Stimulated activated CD4-positive, alpha-beta T cell treated with anti-CD3 and anti-CD28 coated beads, Interleukin-12 subunit alpha, Interleukin-12 subunit beta, amount 100 ng/mL, for 4 hours (primary cell): ENCODE data around the gene VANGL2.
"Not testable (repeated sequence)": the region's sequence is repeated elsewhere in the genome, so short reads cannot be mapped to it uniquely, and the experiment has no call there.

Experiments
- DNase-seq: peaks from one replicate; pipeline ENCODE4 v3.0.0-alpha.2; 2020

VANGL2 gene

GRCh38 chr1:160371346-160371631 is 29.1 kb upstream of the VANGL2 start:
- DNase-seq: no peak

- DNase-seq: no peak
These were observed 28.6 kb upstream of the VANGL2 start for GRCh38 chr1:160371756-160372155.

- no peak for DNase-seq
These were observed 26.7 kb upstream of the VANGL2 start for GRCh38 chr1:160373696-160374095.

DNA sequence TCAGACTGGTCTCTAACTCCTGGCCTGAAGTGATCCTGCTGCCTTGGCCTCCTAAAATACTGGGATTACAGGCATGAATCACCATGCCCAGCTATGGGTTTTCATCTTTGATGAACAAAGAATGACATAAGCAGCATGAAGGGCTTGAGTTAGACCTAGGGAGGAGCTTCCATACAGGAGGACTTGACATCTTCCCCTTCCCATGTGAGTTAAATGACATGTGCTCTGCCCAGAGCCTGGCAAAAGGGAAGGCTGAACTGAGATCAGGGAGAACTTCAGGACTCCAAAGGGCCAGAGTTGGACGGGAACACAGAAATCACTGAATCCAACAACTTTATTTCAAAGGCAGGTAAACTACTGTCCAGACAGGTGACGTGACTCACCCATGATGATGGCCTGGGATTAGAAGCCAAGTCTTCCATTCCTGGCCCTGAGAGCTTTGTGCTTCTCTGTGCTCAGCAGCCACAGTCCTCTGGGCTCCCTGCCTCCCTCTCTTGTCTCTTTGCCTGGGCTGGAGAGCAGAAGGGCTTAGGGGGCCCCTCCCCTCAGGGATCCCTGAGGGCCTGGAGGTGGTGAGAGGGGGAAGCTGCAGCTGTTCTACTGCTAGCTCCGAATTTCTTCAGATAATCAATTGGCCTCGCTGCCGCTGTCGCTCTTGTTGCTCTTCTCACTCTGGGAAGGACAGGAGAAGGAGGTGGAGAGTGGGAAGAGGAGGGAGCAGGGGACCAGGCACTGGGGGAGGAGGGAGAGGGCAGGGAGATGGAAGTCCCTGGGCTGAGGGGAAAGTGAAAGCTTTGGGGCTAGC is 25.9 kb upstream of the VANGL2 start:
- no peak for DNase-seq

GRCh38 chr1:160375788-160376524 is 24.4 kb upstream of the VANGL2 start:
- no peak for DNase-seq

GRCh38 chr1:160376525-160377131 is 23.7 kb upstream of the VANGL2 start:
- DNase-seq: no peak

DNA sequence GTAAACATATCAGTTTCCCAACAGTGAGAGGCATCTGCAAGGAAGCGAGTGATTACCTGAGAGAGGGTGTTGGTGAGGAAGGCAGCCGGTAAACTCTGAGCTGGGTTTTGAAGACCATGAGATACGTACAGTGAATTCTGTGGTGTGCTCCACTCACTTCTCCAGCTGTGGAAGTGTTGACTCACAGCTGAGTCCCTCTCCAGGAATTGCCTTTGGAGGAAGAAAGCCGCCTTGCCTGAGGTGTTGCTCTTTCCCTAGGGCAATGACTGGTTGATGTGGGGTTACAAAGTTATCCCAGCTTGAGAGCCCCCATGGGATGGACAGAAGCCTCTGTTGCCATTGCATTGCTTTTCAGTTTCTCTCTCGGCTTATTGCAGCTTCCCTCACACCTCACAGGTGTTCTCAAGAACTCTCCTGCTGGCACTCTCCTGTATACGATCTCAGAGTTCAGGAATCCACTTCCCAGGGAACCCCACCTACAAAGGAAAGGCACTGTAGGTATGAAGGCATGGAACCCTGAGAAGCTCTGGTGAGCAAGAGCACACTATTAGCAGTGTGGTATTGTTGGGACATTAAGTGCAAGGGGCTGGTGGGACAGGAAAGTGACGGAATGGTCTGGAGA is 22.7 kb upstream of the VANGL2 start:
- no peak for DNase-seq

DNA sequence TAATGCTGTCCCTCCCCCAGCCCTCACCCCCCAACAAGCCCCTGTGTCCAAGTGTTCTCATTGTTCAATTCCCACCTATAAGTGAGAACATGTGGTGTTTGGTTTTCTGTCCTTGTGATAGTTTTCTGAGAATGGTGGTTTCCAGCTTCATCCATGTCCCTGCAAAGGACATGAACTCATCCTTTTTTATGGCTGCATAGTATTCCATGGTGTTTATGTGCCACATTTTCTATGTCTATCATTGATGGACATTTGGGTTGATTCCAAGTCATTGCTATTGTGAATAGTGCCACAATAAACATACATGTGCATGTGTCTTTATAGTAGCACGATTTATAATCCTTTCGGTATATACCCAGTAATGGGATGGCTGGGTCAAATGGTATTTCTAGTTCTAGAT is 15.6 kb upstream of the VANGL2 start:
- DNase-seq: not testable (repeated sequence)

GRCh38 chr1:160388406-160388805 is 12.0 kb upstream of the VANGL2 start:
- not testable (repeated sequence) for DNase-seq

DNA sequence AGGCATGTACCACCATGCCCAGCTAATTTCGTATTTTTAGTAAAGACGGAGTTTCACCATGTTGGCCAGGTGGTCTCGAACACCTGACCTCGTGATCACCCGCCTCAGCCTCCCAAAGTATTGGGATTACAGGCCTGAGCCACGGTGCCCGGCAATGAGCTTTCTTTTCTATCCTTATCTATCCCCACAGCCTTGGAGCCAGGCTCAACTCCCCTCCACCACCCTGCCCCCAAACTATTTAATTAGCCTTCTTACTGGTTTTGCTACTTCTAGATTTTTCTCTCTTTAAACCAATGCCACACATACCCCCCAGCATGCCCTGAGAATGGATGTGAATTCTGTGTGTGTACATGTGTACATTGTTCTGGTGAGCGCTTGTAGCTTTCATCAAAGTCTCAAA is 5.7 kb upstream of the VANGL2 start:
- no peak for DNase-seq

DNA sequence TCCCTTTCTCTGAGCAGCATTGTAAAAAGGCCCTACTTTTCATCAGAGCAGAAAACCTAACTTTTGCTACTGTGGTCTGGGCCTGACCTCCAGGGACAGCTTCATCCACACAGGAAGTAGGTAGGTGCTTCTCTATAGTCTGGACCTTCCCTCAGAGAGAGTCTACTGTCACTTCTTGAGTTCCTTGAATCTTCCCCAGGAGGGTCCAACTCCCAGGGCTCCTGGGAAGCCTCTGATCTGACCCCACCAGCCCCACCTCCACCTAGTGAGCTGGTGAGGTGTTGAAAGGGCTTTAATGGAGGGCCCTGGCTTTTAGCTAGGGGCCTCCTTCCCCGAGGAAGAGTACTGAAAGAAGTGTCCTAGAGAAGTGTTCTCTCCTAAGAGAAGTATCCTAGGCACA is 2.7 kb upstream of the VANGL2 start:
- DNase-seq: no peak

GRCh38 chr1:160398823-160399222 is 1.5 kb upstream of the VANGL2 start:
- no peak for DNase-seq

GRCh38 chr1:160399544-160400222 is 681 bp upstream of the VANGL2 start:
- DNase-seq: no peak

DNA sequence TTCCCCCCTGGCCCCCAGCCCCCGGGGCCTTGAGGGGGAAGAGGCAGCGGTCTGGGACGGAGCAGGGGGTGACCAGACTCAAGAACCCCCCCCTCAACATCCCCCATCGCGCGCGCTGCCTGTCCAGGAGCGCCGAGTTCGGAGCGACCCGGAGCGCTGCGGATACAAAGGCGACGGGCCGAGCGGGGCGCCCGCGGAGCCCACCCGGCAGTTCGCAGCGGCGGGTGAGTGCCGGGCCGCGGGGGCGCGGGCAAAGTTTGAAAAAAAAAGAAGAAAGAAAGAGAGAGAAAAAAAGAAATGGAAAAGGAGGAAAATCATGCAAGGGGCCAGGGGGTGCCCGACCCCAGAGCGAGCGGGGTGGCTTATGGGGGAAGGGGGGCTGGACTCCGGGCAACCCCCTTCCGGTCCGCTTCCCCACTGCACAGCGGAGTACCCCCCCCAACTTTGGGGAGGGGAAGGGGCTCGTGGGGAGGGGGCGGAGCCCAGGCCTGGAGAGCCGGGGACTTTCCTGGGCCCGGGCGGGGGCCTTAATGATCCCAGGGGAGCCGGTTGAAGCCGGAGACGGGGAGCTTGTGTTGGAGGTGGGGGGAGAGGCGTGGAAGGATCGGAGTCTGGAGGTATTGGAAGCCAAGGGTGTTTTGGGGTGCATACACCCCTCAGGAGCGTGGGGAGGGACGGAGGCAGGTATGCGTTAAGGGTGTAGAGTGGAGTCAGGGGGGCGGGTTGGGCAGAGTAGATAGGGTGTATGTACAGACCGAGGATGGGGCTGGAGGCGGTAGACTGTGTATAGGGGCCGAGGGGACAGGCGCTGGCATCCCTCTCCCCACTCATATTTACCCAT is 502 bp downstream of the VANGL2 start:
- no peak for DNase-seq

DNA sequence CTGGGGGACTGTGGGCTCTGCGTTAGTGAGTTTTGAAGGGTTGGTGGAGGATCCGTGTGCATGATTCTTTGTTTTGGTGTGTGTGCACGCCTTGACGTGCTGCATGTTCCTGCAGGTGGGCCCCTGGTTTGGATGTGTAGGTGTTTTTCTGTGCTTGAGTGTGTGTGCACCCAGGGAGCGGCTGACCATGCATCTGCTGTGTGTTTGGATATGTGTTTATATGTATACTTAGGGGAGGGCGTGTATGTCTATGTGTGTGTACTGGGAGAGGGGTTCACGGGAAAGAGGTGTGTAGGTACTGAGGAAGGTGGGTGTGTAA is 1.1 kb downstream of the VANGL2 start:
- no peak for DNase-seq

DNA sequence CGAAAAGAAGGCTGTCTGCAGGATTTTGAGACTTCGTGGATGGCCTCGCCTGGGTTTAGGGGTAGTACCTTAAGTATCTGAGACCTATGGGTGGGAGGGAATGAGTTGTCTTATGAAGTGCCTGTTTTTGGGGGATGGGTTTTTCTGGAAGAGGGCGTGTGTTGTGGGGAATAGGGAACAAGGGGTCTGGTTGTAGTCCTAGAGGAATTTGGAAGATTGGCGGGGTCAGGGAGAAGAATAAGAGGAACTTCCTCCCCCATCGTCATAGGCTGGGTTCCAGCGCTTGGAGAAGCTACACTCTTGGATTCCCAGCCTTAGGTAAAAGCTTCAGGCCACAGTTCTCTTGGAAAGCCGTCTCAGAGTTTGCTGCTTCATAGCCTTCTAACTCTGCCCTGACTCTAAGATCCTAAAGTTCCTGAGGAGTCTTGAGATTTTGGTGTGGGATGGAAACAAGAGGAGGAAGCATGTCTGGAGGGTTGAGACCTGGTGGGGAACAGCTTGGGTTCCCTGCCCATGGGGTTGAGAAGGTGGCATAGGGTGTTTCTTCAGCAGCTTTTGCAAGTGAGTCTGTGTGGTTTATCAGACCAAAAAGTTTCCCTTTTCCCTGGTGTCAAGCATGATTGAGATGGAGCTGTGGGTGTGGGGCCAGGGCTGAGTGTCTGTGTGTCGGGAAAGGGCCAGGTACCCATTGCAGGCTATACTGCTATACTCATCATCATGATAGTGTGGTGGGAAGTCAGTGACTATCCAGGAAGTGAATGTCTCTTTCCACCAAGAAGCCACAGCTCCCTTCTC is 1.8 kb downstream of the VANGL2 start:
- no peak for DNase-seq

DNA sequence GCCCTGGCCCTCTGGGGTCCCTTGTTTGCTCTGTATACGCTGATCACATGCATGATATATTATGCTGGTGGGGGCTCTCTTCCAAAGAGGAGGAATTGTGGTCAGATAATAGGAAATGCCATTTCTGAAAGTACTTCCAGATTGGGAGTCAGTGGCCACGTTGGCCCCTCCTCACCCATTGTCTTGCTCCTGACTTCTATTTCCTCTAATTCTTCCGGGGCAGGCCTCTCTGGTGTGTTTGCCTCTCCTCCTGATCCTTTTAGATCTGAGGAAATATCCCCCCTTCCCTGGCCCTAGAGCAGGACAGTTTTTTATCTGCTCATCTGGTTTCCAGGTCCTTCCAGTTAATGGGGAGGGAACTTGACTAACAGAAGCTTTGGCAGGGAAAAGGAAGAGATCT is 2.9 kb downstream of the VANGL2 start:
- DNase-seq: no peak

DNA sequence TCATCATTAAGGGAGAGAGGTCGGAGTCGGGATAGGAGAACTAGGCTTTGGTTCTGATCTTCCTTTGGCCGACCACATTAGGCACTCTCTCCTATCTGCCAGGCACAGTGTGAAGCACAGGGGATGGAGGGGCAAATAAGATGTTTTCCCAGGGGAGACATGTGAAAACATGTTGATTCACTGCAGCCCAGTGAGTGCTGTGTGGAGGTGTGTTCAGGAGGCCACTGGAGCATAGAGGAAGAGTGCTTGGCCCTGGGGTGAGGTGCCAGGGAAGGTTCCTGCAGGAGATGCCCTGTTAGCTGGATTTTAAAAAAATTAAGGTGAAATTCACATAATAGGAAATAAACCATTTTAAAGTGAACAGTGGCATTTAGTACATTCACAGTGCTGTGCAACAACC is 3.7 kb downstream of the VANGL2 start:
- DNase-seq: no peak

DNA sequence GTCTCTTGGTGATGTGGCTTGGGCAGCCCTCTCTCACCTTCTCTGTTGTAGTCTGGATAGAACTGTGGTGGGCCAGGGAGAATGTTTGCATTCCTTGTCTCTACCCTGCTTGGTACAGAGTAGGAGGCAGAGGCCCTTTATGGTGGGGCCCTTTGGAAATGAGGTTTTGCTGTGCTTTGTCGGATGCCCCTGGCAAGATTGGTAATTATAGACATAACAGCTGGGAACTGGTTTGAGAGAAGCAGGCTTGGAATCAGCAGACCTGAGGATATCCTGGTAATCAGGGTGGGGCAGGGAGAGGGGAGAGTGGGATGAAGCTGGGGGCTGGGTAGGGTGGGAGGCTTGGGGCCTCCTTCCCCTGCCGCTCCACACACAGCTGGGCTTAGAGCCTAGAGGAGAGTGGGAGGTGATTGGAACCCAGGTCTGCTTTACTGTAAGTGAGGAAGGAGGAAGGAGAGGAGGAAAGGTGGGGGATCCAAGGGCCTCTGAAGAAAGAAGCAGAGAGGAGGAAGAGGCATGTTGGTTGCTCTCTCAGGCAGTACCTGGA is 5.0 kb downstream of the VANGL2 start:
- DNase-seq: no peak

DNA sequence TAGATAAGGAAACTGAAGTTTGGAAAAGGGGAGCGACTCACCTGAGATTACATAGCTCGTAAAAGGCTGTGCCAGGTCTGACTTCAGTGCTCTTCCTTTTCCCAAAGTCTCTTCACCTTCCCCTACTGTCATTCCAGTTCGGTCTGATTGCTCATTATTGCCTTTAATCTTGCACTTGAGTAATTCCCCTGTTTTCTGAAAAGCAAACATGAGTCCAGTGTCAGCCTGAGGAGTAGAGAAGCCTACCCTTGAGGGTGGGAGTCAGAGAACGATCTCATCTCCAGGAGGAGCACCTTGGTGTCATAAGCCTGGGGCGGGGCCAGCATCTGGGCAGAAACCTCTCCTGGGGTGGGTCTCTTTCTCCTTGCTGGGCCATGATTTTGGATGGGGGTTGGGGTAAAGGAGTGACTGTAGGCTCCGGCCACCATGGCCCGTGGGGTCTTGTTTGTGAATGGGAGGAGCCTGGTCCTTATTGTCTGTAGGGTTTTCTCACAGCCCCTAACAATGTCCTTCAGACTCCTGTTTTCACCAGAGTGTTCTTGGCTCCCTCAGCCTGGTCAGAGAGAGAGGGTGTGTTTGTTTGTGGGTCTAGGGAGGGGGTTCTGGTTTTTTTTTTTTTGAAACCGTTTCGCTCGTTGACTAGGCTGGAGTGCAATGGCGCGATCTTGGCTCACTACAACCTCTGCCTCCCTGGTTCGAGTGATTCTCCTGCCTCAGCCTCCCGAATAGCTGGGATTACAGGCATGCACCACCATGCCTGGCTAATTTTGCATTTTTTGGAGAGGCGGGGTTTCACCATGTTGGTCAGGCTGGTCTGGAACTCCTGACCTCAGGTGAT is 6.0 kb downstream of the VANGL2 start:
- no peak for DNase-seq
